ENCODE measurements around the gene CCL11.

DNA sequence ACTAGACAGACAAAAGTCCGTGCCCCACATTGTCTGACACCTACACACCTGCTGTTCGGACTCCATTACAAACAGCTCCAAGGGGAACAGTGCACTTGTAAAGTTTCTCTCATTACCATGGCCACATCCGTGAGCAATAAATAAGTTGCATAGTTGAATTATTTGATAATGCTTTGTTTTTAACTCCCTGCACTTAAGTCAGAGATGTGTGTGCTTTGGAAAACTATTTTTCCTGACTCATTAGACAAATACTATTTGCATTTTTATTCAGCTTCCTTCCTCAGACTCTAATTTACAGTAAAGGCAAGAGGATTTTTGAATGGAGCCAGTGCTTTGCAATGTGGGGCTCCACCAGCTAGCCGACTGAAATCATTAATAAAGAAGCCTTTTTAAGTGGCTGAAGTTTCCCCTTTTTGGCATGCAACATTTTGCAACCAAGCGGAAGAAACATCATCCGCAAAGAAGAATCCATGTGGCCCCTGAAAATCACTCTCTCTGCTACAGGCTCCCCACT is 37.0 kb upstream of the CCL11 start:
- no peak for TF ChIP-seq GATA3 (IDR thresholded peaks at IDR 0.05; ENCODE audit: low read depth, low read length)
- TF ChIP-seq GATA2 (IDR thresholded peaks at IDR 0.05; ENCODE audit: low read depth, low read length) = no peak

All from SH-SY5Y (cell line).